CD4-positive, alpha-beta T cell treated with Interleukin-15 for 4 hours (primary cell): ENCODE measurements around the gene ZNF598.
"Not testable (repeated sequence)": the region's sequence is repeated elsewhere in the genome, so short reads cannot be mapped to it uniquely, and the experiment has no call there.

Experiments used
- DNase-seq: peaks from one replicate; pipeline ENCODE4 v3.0.0-alpha.2; 2020; ENCODE audit warnings: low spot score

Gene ZNF598

GRCh38 chr16:2027024-2028010 is 17.7 kb upstream of the ZNF598 start:
- DNase-seq = no peak

DNA sequence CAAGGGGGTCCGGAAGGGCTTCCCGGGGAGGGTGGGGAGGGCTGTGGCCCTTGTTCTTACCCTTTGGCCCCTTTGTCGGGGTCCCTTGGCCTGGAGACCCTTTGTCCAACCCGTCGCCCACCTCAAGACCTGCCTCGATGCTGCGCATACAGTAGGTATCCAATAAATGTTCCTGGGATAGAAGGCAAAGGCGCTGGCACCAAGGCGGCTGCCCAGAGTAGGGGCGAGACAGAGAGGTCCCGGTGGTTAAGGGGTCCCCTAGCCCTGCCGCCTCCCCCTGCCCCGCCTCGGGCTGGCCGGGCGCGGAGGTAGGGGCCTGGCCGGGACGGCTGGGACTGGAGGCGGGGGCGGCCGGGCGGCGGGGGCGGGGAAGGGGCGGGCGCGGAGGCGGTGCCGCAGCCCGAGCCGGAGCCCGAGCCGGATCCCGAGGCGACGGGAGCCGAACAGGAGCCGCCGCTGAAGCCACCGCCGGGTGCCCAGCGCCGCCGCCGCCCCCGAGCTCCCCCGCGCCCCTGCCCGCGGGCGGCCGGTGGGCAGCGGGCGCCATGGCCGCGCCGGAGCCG is 16.9 kb upstream of the ZNF598 start, which contains the start of gene NHERF2:
Gene NHERF2 (plus strand): TSS at position 442 of the 563 bp plus-strand sequence. CDS start 104 bp downstream, at position 546.
- DNase-seq = peak; percentile 24

DNA sequence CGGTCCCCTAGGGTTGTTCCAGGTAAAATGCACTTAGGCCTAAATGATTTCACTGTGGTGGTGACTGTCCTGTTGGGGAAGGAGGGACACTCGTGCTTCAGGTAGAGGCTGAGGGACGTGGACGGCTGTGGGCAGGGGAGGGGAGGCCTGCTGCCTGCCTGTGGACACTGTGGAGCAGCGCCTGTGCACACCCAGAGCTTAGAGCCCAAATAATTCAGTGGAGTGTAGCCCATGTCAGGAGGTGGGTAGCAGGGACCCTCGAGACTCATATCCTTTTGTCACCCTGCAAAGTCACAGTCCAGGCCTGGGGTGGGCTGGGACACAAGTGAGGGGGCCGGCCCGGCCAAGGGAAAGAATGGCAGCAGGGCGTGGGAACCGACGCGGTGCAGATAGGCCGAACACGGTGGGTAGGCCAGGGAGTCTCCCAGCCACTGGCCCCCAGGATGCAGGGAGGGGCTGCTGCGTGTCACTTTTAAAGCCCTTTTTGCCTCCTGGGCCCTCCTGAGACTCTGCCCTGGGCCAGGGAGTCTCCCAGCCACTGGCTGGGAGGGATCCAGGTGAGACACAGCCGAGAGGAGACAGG is 16.3 kb upstream of the ZNF598 start:
- no peak for DNase-seq

- DNase-seq = no peak
These were observed 15.6 kb upstream of the ZNF598 start for GRCh38 chr16:2025251-2025650.

GRCh38 chr16:2024032-2024420 is 14.4 kb upstream of the ZNF598 start:
- no peak for DNase-seq

- DNase-seq = peak; percentile 94
These were observed 13.7 kb upstream of the ZNF598 start for GRCh38 chr16:2023092-2024031.

DNA sequence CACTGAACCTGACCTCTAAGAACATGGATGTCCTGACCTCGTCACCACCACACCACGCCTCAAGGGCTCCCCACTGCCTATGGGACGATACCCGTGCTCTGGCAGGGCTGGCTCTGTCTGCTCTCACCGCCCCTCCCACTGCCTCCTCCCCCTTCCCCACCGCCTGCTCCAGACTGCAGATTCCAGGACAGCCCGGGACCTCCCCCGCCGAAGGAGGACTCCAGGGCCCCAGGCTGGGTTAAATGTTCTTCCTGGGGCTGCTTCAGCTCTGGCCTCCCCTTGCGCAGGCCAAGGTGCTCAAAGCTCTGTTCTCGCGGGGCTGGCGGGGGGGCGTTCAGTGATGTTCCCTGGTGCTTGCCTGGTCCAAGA is 13.1 kb upstream of the ZNF598 start:
- no peak for DNase-seq

- DNase-seq = no peak
These were observed 10.6 kb upstream of the ZNF598 start for GRCh38 chr16:2019921-2020831.

GRCh38 chr16:2019518-2019920 is 9.9 kb upstream of the ZNF598 start, which contains the start of gene NPW:
Gene NPW (plus strand): TSS chr16:2019785.
- no peak for DNase-seq

DNA sequence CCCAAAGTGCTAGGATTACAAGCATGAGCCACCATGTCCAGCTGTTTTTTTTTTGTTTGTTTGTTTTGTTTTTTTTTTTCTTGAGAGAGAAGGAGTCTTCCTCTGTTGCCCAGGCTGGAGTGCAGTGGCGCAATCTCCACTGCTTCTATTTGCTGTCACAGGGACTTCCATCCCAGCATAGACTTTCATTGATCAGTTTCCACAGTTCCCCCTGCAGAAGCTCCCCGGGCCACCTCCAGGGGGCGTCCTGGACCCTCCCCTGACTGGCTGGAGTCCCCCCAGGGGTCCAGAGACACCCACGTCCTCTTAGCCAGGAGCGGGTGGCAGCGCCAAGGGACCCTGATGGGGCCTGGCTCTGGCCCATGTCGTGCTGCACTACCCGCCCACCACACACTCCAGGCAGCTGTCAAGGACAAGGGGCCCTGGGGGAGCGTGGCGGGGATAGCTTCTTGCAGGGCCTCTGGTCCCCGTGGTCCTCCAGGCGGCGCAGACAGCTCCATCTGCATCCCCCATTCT is 6.8 kb upstream of the ZNF598 start:
- DNase-seq = no peak

GRCh38 chr16:2015947-2016208 is 6.3 kb upstream of the ZNF598 start:
- DNase-seq = no peak

- no peak for DNase-seq
These were observed 5.7 kb upstream of the ZNF598 start for GRCh38 chr16:2015117-2015946.

DNA sequence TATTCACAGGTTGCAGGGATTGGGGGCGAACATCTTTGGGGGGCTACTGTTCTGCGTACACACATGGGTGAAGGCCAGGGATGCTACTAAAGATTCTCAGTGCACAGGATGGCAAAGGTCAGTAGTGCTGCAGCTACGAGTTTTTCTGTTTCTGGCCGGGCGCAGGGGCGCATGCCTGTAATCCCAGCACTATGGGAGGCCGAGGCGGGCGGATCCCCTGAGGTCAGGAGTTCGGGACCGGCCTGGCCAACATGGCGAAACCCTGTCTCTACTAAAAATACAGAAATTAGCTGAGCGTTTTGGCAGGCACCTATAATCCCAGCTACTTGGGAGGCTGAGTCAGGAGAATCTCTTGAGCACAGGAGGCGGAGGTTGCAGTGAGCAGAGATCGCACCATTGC is 3.9 kb upstream of the ZNF598 start:
- DNase-seq = no peak

DNA sequence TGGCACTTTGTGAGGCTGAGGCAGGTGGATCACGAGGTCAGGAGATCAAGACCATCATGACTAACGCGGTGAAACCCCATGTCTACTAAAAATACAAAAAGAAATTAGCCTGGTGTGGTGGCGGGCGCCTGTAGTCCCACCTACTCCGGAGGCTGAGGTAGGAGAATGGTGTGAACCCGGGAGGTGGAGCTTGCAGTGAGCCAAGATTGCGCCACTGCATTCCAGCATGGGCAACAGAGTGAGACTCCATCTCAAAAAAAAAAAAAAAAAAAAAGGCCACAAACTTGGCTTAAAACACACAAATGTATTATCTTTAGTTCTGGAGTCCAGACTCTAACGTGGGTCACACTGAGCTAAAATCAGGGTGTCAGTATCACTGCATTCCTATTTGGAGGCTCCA is 2.1 kb upstream of the ZNF598 start:
- DNase-seq = not testable (repeated sequence)

DNA sequence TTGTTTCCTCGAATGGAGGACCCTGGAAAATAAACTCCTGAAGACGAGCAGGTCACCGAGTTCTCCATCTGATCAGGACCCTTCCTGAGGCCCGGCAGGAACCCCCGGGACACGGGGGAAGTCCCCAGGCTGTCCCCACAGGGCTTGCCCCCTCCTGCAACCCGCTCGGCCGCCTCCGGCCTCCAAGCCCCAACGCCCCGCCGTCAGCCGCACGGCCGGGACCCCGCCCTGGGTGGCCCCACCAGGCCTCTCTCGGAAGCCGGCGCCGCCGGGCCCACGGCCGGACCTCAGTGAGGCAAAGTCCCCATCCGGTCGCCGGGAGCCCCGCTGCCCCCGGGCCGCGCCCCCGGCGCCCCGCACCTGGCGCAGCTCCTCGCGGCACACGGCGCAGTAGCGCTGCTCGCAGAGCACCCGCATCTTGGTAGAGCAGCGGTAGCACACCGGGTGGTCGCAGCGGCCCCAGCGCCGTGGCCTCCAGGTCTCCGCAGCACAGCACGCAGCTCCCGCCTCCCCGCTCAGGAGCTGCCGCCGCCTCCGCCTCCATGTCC is 383 bp downstream of the ZNF598 start:
- no peak for DNase-seq

GRCh38 chr16:2008631-2009163 is 924 bp downstream of the ZNF598 start:
- no peak for DNase-seq

GRCh38 chr16:2008009-2008526 is 1.6 kb downstream of the ZNF598 start:
- no peak for DNase-seq

- no peak for DNase-seq
These were observed 2.4 kb downstream of the ZNF598 start for GRCh38 chr16:2007081-2007836.
